Stomach (tissue), 9 donors: ENCODE measurements around the gene KRTDAP. TPM values are rescaled to one million over a fixed set of nuclear protein-coding genes. Genes with fewer than 3 reads are reported as not detected.

Experiments used
- DNase-seq, 2 donors: peaks; one replicate each; pipeline versions ENCODE4 v3.0.0 to v3.0.0-alpha.2; 2013 to 2019
- H3K27ac ChIP-seq, 5 donors: fragments of 200-600 bp in 4 of 5; sonication (generic) in 4 of 5; one replicate each; pipeline ENCODE4 v1.5.1; 2013 to 2019; ENCODE audit warnings: mild to moderate bottlenecking in 1 of 5, moderate library complexity in 1 of 5
- H3K27me3 ChIP-seq, 3 donors: fragments of 200-600 bp; sonication (generic); one replicate each; pipeline ENCODE4 v1.5.1; 2017 to 2019; ENCODE audit warnings: mixed run types in 1 of 3
- H3K36me3 ChIP-seq, 4 donors: fragments of 200-600 bp; sonication (generic); 1 replicate in 3 of 4; 2 replicates in 1 of 4; pipeline ENCODE4 v1.5.1; 2016 to 2019
- H3K4me1 ChIP-seq, 4 donors: fragments of 200-600 bp; sonication (generic); one replicate each; pipeline ENCODE4 v1.5.1; 2016 to 2019
- H3K4me3 ChIP-seq, 4 donors: fragments of 200-600 bp; sonication (generic) in 3 of 4; one replicate each; pipeline ENCODE4 v1.5.1; 2016 to 2019; ENCODE audit warnings: mild to moderate bottlenecking in 1 of 4
- H3K9me3 ChIP-seq, 4 donors: fragments of 200-600 bp; sonication (generic); one replicate each; pipeline ENCODE4 v1.5.1; 2016 to 2019
- EP300 ChIP-seq: sonication (generic); formaldehyde crosslinking; IDR thresholded peaks from one replicate; pipeline ENCODE4 v1.6.1; 2017; ENCODE audit warnings: antibody characterized with exemption
- POLR2A ChIP-seq, 4 donors: fragments of 450-650 bp; IDR thresholded peaks; one replicate each; pipeline ENCODE4 v1.6.1; 2016; ENCODE audit warnings: antibody characterized with exemption in 4 of 4, control low read depth in 2 of 4, mild to moderate bottlenecking in 1 of 4, moderate library complexity in 1 of 4
- POLR2AphosphoS5 ChIP-seq, 3 donors: sonication (generic); formaldehyde crosslinking; IDR thresholded peaks; one replicate each; pipeline ENCODE4 v1.6.1; 2016; ENCODE audit warnings: antibody characterized with exemption in 3 of 3
- WGBS, 5 donors: extraction: QIAGEN DNeasy Blood & Tissue Kit in 3 of 5; methylation state at CpG; one replicate each; pipeline versions ENCODE4 v1.1.5 to v1.1.7; 2013 to 2018; 5-methylcytosine and 5-hydroxymethylcytosine counted together
- intact Hi-C: fragments of 100-400 bp; cut with DNase I; formaldehyde crosslinking; loops from one replicate; pipeline ENCODE4 v1.15.1; 2023; ENCODE audit warnings: low total_unique reads
- polyA plus RNA-seq, 3 donors: library from polyadenylated mRNA; stranded (reverse); fragments of 200-250 nt; gene quantifications; one replicate each; pipeline ENCODE4 v1.2.3, GENCODE V29; 2013
- total RNA-seq, 5 donors: library from RNA; depleted of rRNA; stranded (reverse); fragments of >200 nt; gene quantifications; one replicate each; pipeline versions ENCODE4 v1.1.0 to v1.2.3, GENCODE V29; 2014 to 2016
- TF ChIP-seq, protein P1 (sequence below), 7 experiments: fragments of 450-650 bp in 4 of 7; fragments of 200-600 bp in 3 of 7; sonication (generic) in 3 of 7; IDR thresholded peaks; one replicate each; pipeline ENCODE4 v1.5.1; 2016 to 2019; ENCODE audit warnings: antibody characterized with exemption in 7 of 7, control low read depth in 2 of 7, mild to moderate bottlenecking in 1 of 7
- donor health status: healthy with polysubstance abuse.
- donor health status: Bipolar disorder and iron deficiency.
- donor health status: healthy.

KRTDAP gene
- total and polyA plus RNA-seq, 8 donors: 2.3 to 3.0 TPM; not detected in 6

DNA sequence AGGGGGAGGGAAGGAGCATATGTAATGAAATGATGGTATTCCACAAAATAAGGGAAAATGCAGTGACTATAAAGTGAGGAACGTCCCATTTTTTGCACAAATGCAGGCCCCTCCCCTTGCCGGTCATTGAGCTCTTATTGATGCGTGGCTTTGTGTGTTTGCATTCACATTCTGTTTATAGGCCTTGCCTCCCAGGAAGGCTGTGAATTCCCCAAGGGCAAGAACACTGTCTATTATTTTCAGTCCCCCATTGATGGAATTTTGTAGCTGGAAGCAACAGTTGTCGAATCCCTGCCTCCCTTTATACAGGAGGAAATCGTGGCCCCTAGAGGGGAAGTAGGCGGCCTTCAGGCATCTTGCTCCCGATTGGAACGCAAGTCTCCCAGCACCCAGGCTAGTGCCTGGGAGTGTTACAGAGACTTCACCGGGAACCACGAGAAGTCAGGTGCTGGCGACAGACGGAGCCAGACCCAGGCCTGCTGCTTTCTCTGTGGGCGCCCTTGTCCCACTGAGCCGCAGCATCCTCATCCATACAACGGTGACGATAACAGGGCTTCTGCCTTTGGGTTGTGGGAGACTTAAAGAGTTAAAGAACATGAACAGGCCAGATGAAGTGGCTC, 31.0 kb upstream of the KRTDAP start:
- 63 to 75% (median 69%) methylated on average over 16 of the region's 16 CpGs for WGBS, 5 donors
- no peaks in the 10 kb centered on the region for H3K36me3 ChIP-seq
- peaks cover 0 to 26% (median 0%) of the 10 kb centered on the region in 3 donors for H3K27me3 ChIP-seq
- no peaks in the 10 kb centered on the region for H3K4me1 ChIP-seq
- intact Hi-C loops: no loop called here
- no peaks in the 10 kb centered on the region for H3K9me3 ChIP-seq
- no peak overlapping the region for H3K27ac ChIP-seq
- no peak for DNase-seq
- H3K4me3 ChIP-seq: no peak overlapping the region
- TF ChIP-seq EP300: no peak
- TF ChIP-seq, protein P1, sequence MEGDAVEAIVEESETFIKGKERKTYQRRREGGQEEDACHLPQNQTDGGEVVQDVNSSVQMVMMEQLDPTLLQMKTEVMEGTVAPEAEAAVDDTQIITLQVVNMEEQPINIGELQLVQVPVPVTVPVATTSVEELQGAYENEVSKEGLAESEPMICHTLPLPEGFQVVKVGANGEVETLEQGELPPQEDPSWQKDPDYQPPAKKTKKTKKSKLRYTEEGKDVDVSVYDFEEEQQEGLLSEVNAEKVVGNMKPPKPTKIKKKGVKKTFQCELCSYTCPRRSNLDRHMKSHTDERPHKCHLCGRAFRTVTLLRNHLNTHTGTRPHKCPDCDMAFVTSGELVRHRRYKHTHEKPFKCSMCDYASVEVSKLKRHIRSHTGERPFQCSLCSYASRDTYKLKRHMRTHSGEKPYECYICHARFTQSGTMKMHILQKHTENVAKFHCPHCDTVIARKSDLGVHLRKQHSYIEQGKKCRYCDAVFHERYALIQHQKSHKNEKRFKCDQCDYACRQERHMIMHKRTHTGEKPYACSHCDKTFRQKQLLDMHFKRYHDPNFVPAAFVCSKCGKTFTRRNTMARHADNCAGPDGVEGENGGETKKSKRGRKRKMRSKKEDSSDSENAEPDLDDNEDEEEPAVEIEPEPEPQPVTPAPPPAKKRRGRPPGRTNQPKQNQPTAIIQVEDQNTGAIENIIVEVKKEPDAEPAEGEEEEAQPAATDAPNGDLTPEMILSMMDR (IDR thresholded peaks at IDR 0.05): no peak
- no peak for TF ChIP-seq POLR2AphosphoS5 (IDR thresholded peaks at IDR 0.05)
- TF ChIP-seq POLR2A (IDR thresholded peaks at IDR 0.05): no peak

GRCh38 chr19:35519291-35519690, 29.0 kb upstream of the KRTDAP start:
- no peak for DNase-seq
- H3K4me3 ChIP-seq: no peak overlapping the region
- no peak overlapping the region for H3K27ac ChIP-seq
- TF ChIP-seq EP300 (no peak), POLR2AphosphoS5 (IDR thresholded peaks at IDR 0.05) (no peak), POLR2A (IDR thresholded peaks at IDR 0.05) (no peak)
- TF ChIP-seq, protein P1 (IDR thresholded peaks at IDR 0.05): no peak
- H3K9me3 ChIP-seq: no peaks in the 10 kb centered on the region
- no peaks in the 10 kb centered on the region for H3K36me3 ChIP-seq
- H3K4me1 ChIP-seq: no peaks in the 10 kb centered on the region
- 47 to 56% (median 53%) methylated on average over 7 of the region's 7 CpGs for WGBS, 5 donors
- H3K27me3 ChIP-seq: peaks cover 0 to 13% (median 0%) of the 10 kb centered on the region in 3 donors
- intact Hi-C loops: no loop called here

DNA sequence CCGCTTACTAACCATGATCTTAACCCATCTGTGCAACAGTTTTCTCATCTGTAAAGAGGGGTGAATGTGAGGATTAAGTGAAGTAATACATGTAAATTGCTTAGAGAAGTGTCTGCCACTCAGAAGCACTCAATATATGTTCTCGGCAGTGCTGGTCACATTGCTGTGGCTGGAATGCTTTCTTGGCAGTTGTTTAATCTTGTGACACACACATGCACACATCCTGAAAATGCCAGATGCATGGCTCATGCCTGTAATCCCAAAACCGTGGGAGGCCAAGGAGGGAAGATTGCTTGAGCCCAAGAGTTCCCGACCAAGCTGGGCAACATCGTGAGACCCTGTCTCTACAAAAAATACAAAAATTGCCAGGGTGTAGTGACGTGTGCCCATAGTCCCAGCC, 28.0 kb upstream of the KRTDAP start:
- no peak overlapping the region for H3K27ac ChIP-seq
- DNase-seq: no peak
- no peaks in the 10 kb centered on the region for H3K4me1 ChIP-seq
- intact Hi-C loops: no loop called here
- TF ChIP-seq POLR2A (IDR thresholded peaks at IDR 0.05): no peak
- TF ChIP-seq, protein P1 (IDR thresholded peaks at IDR 0.05): no peak
- no peak for TF ChIP-seq EP300
- TF ChIP-seq POLR2AphosphoS5 (IDR thresholded peaks at IDR 0.05): no peak
- WGBS, 5 donors: 55 to 66% (median 59%) methylated on average over 6 of the region's 6 CpGs
- no peaks in the 10 kb centered on the region for H3K36me3 ChIP-seq
- H3K4me3 ChIP-seq: no peak overlapping the region
- no peaks in the 10 kb centered on the region for H3K9me3 ChIP-seq
- H3K27me3 ChIP-seq: peaks cover 0 to 16% (median 0%) of the 10 kb centered on the region in 3 donors

DNA sequence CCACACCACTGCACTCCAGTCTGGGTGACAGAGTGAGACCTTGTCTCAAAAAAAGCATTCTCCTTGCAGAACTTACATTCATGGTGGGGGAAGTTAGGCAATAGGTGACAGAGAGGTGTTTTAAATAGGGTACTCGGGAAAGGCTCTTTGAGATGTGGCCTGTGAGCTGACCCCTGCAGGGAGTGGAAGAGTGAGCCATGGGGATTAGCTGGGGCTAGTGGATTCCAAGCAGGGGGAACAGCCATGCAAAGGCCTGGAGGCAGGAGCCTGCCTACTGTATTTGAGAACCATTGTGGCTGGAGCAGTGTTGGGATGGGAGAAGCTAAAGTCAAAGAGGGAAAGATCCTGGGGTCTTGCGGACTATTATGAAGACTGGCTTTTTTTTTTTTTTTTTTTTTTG, 27.1 kb upstream of the KRTDAP start:
- intact Hi-C loops: no loop called here
- peaks cover 0 to 25% (median 0%) of the 10 kb centered on the region in 3 donors for H3K27me3 ChIP-seq
- no peak for DNase-seq
- H3K9me3 ChIP-seq: no peaks in the 10 kb centered on the region
- 88 to 94% (median 91%) methylated on average over 2 of the region's 2 CpGs for WGBS, 5 donors
- TF ChIP-seq EP300 (no peak), POLR2A (IDR thresholded peaks at IDR 0.05) (no peak), POLR2AphosphoS5 (IDR thresholded peaks at IDR 0.05) (no peak)
- TF ChIP-seq, protein P1 (IDR thresholded peaks at IDR 0.05): no peak
- no peak overlapping the region for H3K4me3 ChIP-seq
- H3K36me3 ChIP-seq: no peaks in the 10 kb centered on the region
- no peak overlapping the region for H3K27ac ChIP-seq
- H3K4me1 ChIP-seq: no peaks in the 10 kb centered on the region
